ENCODE data around the gene ART4. TPM values are rescaled to one million over a fixed set of nuclear protein-coding genes. Genes with fewer than 3 reads are reported as not detected.

ART4 gene, protein sequence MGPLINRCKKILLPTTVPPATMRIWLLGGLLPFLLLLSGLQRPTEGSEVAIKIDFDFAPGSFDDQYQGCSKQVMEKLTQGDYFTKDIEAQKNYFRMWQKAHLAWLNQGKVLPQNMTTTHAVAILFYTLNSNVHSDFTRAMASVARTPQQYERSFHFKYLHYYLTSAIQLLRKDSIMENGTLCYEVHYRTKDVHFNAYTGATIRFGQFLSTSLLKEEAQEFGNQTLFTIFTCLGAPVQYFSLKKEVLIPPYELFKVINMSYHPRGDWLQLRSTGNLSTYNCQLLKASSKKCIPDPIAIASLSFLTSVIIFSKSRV
- polyA plus RNA-seq (ENCODE audit: insufficient read length): 0.22 TPM
- long read RNA-seq, donor 1: 0 reads
- long read RNA-seq, donor 2, partial matches to known transcripts: 0 of 1 reads
- long read RNA-seq, donor 2, other reads (novel, unspliced or antisense): 0 of 1 reads
- long read RNA-seq, donor 3: 0 reads
- long read RNA-seq, donor 4: 0 reads
- long read RNA-seq, donor 5: 0 reads
- long read RNA-seq, donor 6: 0 reads
- long read RNA-seq, donor 7: 0 reads
- long read RNA-seq, donor 8: 0 reads

- DNase-seq: no peak
Measured at GRCh38 chr12:14843425-14843887, at the start of gene ART4. Gene ART4, minus strand, starts transcription at chr12:14843526. Its CDS starts 413 bp downstream, at chr12:14843113.

- DNase-seq: no peak
Measured at GRCh38 chr12:14892726-14893505, 49.6 kb upstream of the ART4 start.

- no peak for DNase-seq
Measured at GRCh38 chr12:14890701-14891100, 47.4 kb upstream of the ART4 start.

DNA sequence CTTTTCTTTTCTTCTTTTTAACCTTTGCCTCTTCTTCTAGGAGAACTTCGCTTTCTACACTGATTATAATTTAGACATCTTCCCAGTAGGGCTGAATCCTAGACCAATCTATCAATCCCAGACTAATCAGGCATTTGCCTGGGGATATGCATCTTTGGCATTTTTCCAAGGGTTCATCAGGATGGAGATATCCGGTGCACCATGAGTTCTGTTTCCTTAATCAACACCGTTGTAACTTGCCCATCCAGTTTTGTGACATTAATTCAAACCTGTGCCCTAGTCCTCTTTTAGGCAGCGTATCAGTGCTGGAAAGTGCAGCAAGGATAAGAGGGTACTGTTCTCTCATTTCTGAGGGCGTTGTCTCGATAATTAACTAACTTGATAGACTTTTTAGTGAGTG lies 42.9 kb upstream of the ART4 start:
- DNase-seq: no peak

GRCh38 chr12:14885718-14886221 lies 42.4 kb upstream of the ART4 start, which contains the start of gene MGP:
Gene MGP, minus strand, starts transcription at chr12:14885854. Its CDS starts 63 bp downstream, at chr12:14885791.
- DNase-seq: no peak

DNA sequence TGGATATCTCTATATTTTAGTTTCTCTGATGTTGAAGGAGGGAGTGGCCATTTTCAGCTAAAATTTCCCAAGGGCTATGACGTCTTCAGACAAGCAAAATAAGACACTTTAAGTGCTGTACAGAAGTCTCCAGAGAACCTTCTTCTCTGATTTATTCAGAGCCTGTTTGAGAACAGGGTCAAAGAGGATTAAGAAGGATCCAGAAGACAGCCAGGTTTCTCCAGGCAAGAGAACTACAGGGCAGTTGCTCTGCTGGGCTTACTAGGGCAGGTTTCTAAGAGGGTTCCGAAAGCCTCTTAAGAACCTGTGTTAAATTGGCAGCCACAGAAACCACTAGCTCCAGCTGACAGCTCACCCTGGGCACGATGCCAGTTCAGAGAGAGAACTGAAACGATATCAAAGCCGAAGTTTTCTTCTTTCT lies 41.1 kb upstream of the ART4 start:
- peak; percentile 47 for DNase-seq

DNA sequence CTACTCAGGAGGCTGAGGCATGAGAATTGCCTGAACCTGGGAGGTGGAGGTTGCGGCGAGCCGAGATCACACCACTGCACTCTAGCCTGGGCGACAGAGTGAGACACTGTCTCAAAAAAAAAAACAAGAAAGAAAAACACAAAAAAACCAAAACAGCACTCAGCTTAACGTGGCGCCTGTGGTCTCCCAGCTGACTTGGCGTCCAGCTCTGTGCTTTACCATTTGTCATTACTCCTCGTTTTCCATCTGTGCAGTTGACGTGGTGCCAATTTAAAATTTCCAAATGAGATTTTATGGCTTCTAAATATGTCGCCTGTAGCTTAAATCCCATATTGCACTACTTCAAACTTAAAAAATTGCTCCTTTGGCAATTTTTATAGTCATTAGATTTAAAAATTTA lies 40.4 kb upstream of the ART4 start:
- peak; percentile 33 for DNase-seq

- DNase-seq: no peak
Measured at GRCh38 chr12:14880890-14881453, 37.6 kb upstream of the ART4 start.

GRCh38 chr12:14879222-14879933 lies 36.1 kb upstream of the ART4 start:
- no peak for DNase-seq

DNA sequence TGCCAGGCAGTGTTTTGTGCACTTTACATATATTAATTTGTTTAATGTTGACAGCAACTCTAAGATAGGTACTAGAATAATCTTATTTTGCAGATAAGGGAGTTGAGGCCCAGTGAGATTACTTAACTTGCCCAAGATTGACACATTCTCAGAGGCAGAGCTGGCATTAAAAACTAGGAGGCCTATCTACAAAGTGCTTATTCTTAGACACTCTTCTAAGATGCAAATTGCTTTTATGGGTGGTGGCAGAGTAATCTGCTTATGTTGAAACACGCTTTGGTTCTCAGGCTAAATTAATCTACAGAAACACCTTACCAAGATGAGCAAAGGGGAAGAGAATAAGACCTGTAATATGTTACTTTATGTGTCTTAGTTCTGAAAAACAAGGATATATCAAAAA lies 35.2 kb upstream of the ART4 start:
- DNase-seq: no peak

GRCh38 chr12:14876833-14877232 lies 33.5 kb upstream of the ART4 start:
- DNase-seq: no peak

- DNase-seq: no peak
Measured at GRCh38 chr12:14874882-14875281, 31.6 kb upstream of the ART4 start.

DNA sequence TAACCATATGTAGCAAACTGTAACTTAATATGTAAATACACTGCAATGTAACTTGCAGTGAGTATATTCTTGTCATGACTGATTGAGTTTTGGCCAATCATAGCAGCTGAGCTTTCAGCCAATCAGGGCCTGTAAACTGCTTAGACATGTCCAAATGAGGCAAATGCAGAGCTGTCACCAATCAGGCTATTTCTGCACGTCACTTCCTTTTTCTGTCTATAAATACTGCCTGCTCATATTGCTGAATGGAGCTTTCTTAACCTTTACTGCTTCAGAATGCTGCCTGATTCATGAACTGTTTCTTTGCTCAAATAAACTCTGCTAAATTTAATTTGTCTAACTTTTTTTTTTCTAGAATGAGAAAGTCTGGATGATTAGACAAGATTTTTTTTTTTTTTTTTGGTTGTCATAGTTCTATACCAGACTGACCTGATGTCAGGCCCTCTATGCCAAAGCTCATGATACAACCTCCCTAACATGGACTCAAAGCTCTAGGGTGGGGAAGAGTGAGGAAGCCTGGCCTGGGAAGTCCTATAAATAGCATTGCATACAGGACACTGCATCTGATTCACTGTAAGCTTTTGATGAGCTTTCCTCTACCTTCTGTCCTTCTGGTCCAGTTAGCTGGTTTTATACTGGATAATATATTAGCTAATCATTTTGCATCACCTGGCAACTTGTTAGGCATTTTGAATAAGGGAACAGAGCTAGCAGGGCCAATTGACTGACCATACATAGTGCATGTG lies 30.3 kb upstream of the ART4 start:
- no peak for DNase-seq

DNA sequence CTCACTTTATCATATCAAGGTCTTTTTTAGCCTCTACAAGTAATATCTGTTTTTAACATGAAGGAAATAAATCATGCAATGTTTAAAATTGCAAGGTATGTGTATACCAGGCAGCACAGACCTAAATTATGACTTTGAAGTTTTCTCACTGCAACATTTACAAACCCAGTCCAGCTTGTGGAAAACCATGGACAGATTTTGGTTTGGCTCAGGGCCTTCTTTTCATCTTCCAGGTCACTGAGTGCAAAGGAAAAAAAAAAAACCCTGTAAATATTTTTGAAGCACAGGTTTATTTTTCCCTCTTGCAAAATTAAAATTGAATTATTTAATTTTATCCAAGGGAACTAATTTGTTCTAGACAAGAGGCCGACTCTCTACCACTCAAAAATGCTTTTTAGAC lies 28.6 kb upstream of the ART4 start:
- no peak for DNase-seq

DNA sequence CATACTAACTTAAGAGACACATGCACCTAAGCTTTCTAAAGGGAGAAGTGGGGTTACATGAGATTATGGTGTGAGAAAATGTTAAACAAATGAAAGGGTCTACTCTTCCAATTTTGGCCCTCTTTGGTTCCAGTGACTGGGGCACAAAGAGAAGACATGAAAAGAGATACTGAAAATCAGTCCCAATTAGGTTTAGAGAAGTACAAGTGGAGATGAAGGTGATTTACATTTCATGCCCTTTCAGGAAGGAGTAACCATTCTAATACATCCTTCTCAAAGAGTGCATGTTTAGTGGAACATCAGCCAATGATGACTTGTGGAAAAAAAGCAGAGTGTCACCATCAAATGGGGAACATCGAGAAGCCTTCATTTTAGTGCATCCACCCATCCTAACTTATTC lies 27.9 kb upstream of the ART4 start:
- DNase-seq: no peak

- DNase-seq: no peak
Measured at GRCh38 chr12:14868916-14869506, 25.7 kb upstream of the ART4 start.

- no peak for DNase-seq
Measured at GRCh38 chr12:14860490-14860889, 17.2 kb upstream of the ART4 start.

- no peak for DNase-seq
Measured at GRCh38 chr12:14858513-14858912, 15.2 kb upstream of the ART4 start.

DNA sequence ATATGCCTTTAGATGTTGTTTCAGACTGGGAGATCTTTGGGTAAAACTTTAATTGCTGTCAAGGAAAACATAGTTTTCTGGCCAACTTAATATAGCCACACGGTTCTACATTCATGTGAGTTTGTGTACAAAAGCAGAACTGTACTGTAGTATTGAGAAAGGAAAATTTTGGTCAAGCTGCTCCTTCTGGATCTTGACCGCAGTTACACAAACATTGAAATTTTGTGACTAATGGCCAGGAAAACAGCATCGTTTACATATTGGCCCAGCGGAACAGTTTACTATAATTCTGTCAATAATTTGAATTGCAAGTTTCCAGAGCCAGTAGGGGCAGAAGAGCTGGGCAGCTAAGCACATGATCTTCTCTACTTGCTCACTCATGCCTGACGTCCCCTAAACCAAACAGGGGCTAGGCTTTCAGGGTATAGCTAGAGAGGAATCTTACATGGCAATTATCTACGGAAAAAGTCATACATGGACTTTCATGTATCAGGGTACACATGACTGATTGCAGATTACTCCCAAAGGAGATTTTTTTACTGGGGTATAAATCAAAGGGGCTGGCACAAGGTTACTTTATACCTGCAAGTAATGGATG lies 11.4 kb upstream of the ART4 start:
- peak; percentile 46 for DNase-seq

GRCh38 chr12:14853961-14854360 lies 10.6 kb upstream of the ART4 start:
- DNase-seq: no peak

Measured in left kidney (tissue), 8 donors.